Ovary (tissue), 3 donors: ENCODE measurements around the gene ADAMTS17.

Experiments used
- POLR2A ChIP-seq: fragments of 450-650 bp; IDR thresholded peaks from one replicate; pipeline ENCODE4 v1.6.1; 2017; ENCODE audit warnings: antibody characterized with exemption, mild to moderate bottlenecking, moderate library complexity
- TF ChIP-seq, protein P1 (sequence below), 3 donors: fragments of 450-650 bp in 2 of 3; fragments of 200-600 bp in 1 of 3; IDR thresholded peaks; one replicate each; pipeline versions ENCODE4 v1.5.1 to v1.8.0; 2016 to 2022; ENCODE audit warnings: antibody characterized with exemption in 3 of 3, mild to moderate bottlenecking in 1 of 3
- donor health status: DM: no; HTN: no; CAD: no.

DNA sequence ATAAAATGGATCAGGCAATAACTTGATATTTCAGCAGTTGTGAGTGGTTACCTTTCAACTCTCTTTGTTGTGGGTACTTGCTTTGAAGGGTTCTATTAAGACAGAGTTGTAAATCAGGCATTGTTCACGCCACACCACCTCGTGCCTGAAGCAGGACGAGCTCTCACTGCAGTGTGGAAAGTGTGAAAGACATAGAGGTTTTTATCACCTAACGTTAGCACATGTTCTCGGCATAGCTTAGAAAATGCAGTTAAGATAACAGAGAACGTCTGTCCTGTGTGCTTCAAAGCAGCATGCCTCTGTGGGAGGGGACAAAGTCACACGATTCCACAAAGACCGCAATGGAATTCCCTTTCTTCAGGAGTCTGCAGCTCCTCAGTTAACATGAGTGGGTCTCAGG, 7.8 kb downstream of the ADAMTS17 start:
- TF ChIP-seq, protein P1, sequence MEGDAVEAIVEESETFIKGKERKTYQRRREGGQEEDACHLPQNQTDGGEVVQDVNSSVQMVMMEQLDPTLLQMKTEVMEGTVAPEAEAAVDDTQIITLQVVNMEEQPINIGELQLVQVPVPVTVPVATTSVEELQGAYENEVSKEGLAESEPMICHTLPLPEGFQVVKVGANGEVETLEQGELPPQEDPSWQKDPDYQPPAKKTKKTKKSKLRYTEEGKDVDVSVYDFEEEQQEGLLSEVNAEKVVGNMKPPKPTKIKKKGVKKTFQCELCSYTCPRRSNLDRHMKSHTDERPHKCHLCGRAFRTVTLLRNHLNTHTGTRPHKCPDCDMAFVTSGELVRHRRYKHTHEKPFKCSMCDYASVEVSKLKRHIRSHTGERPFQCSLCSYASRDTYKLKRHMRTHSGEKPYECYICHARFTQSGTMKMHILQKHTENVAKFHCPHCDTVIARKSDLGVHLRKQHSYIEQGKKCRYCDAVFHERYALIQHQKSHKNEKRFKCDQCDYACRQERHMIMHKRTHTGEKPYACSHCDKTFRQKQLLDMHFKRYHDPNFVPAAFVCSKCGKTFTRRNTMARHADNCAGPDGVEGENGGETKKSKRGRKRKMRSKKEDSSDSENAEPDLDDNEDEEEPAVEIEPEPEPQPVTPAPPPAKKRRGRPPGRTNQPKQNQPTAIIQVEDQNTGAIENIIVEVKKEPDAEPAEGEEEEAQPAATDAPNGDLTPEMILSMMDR (IDR thresholded peaks at IDR 0.05) = no peak
- TF ChIP-seq POLR2A = no peak
